ENCODE results near the gene TRMT11. TPM values are rescaled to one million over a fixed set of nuclear protein-coding genes. Genes with fewer than 3 reads are reported as not detected.

TRMT11 gene
- total and polyA plus RNA-seq, 9 of the 15 experiments (the other 6 are each of a cell fraction or from before 2014, with no cell fraction given) = 38.8 to 88.0 (median 59.8) TPM

DNA sequence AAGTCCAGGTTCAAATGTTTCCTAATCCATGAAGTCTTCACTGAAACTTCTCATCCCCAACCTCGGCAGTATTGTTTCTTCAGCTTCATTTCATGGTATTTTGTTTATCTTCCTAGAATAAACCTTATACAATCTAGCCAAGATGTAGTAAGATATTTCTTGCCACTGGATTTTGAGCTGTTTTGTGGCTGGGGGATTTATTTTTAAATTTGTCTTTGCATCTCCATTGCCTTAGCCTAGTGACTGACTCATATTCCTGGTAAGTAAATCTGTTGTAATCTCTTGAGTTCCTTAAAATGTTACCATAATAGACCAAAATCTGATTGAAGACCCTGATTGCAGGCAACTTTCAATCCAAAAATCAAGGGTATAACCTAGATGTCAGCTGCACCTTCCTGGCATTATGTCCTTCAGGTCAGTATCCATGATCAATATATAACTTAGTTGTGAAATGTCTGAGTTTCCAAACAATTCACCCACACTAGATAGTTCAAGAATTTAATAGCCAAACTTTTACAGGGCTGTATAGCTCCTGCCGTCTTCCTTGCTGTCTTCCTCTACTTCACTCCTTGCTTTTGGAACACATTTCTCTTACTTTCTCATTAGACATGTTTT, 4.7 kb upstream of the TRMT11 start:
- Histone ChIP-seq H3K4me2 (ENCODE audit: insufficient read depth, low read length) (no peak overlapping the region), H3K79me2 (ENCODE audit: control insufficient read depth, insufficient read depth, low read length) (peaks cover 18% of the 10 kb centered on the region), H3K4me3 (no peak overlapping the region), H3K9me3 (replicated peaks; ENCODE audit: control insufficient read depth, insufficient read depth, low read depth, low read length) (no peaks in the 10 kb centered on the region), H4K20me1 (replicated peaks; ENCODE audit: control insufficient read depth, insufficient read depth, low read length) (no peaks in the 10 kb centered on the region), H3K4me1 (replicated peaks in 1 of 2; ENCODE audit: control insufficient read depth in 2 of 2, insufficient read depth in 2 of 2, low read length in 2 of 2) (peaks cover 6 to 12% of the 10 kb centered on the region in 2 experiments; a peak in 3 of 5 replicates), H3K9ac (ENCODE audit: insufficient read depth in 1 of 2, low read depth in 2 of 2, low read length in 2 of 2) (no peak overlapping the region), H2AFZ (ENCODE audit: low read depth, low read length) (no peak overlapping the region), H3K27ac (ENCODE audit: extremely low read depth, low read depth, low read length) (no peak overlapping the region), H3K27me3 (ENCODE audit: control insufficient read depth in 2 of 2, insufficient read depth in 2 of 2, low read length in 2 of 2) (no peaks in the 10 kb centered on the region), H3K36me3 (ENCODE audit: control insufficient read depth, insufficient read depth, low read length) (peaks cover 10% of the 10 kb centered on the region; the same call in 1 of the 3 replicates), H3K9me1 (ENCODE audit: control insufficient read depth, insufficient read depth, low read length) (no peaks in the 10 kb centered on the region)
- no TSS peak for BruUV-seq (replicated peaks)
- DNase-seq (ENCODE audit: extremely low read depth in 1 of 4, low spot score in 3 of 4) (no peak), FAIRE-seq (no peak), ATAC-seq (no peak)
- WGBS (ENCODE audit: insufficient coverage, low coverage, missing lambda C conversion rate) = 57% methylated on average over 2 of the region's 2 CpGs
- in situ Hi-C loops (cut with MboI) = no loop called here
- ChIA-PET POLR2A (no interaction called here), CTCF (ENCODE audit: low intra/inter-chr PET ratio) (no interaction called here)
- intact Hi-C loops (cut with micrococcal nuclease) = loop anchor here (10.0 kb wide), 2 partner anchors 337 to 1363 kb away; partner anchors contain the start of gene ECHDC1
- TF ChIP-seq HMG20A (CRISPR knock-in tag; conservative IDR thresholded peaks at IDR 0.05) (no peak), MAFK (IDR thresholded peaks at IDR 0.05; ENCODE audit: low read length) (no peak), SUPT5H (IDR thresholded peaks at IDR 0.05) (no peak), HLTF (IDR thresholded peaks at IDR 0.05) (no peak), XRCC5 (IDR thresholded peaks at IDR 0.05; ENCODE audit: low read depth, low read length) (no peak), SMC3 (conservative IDR thresholded peaks at IDR 0.05; ENCODE audit: insufficient read depth, low read depth, low read length) (no peak), RFX7 (CRISPR knock-in tag; IDR thresholded peaks at IDR 0.05) (no peak), SIN3B (IDR thresholded peaks at IDR 0.05; ENCODE audit: low read depth) (no peak), GATAD2A (IDR thresholded peaks at IDR 0.05) (no peak)
- TF ChIP-seq, protein P1, sequence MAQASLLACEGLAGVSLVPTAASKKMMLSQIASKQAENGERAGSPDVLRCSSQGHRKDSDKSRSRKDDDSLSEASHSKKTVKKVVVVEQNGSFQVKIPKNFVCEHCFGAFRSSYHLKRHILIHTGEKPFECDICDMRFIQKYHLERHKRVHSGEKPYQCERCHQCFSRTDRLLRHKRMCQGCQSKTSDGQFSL (CRISPR knock-in tag; IDR thresholded peaks at IDR 0.05) = no peak
- TF ChIP-seq, protein P1 (tag; IDR thresholded peaks at IDR 0.05) = no peak
- TF ChIP-seq, protein P2, sequence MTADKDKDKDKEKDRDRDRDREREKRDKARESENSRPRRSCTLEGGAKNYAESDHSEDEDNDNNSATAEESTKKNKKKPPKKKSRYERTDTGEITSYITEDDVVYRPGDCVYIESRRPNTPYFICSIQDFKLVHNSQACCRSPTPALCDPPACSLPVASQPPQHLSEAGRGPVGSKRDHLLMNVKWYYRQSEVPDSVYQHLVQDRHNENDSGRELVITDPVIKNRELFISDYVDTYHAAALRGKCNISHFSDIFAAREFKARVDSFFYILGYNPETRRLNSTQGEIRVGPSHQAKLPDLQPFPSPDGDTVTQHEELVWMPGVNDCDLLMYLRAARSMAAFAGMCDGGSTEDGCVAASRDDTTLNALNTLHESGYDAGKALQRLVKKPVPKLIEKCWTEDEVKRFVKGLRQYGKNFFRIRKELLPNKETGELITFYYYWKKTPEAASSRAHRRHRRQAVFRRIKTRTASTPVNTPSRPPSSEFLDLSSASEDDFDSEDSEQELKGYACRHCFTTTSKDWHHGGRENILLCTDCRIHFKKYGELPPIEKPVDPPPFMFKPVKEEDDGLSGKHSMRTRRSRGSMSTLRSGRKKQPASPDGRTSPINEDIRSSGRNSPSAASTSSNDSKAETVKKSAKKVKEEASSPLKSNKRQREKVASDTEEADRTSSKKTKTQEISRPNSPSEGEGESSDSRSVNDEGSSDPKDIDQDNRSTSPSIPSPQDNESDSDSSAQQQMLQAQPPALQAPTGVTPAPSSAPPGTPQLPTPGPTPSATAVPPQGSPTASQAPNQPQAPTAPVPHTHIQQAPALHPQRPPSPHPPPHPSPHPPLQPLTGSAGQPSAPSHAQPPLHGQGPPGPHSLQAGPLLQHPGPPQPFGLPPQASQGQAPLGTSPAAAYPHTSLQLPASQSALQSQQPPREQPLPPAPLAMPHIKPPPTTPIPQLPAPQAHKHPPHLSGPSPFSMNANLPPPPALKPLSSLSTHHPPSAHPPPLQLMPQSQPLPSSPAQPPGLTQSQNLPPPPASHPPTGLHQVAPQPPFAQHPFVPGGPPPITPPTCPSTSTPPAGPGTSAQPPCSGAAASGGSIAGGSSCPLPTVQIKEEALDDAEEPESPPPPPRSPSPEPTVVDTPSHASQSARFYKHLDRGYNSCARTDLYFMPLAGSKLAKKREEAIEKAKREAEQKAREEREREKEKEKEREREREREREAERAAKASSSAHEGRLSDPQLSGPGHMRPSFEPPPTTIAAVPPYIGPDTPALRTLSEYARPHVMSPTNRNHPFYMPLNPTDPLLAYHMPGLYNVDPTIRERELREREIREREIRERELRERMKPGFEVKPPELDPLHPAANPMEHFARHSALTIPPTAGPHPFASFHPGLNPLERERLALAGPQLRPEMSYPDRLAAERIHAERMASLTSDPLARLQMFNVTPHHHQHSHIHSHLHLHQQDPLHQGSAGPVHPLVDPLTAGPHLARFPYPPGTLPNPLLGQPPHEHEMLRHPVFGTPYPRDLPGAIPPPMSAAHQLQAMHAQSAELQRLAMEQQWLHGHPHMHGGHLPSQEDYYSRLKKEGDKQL (CRISPR knock-in tag; IDR thresholded peaks at IDR 0.05; ENCODE audit: borderline replicate concordance) = no peak
- TF ChIP-seq, protein P3, sequence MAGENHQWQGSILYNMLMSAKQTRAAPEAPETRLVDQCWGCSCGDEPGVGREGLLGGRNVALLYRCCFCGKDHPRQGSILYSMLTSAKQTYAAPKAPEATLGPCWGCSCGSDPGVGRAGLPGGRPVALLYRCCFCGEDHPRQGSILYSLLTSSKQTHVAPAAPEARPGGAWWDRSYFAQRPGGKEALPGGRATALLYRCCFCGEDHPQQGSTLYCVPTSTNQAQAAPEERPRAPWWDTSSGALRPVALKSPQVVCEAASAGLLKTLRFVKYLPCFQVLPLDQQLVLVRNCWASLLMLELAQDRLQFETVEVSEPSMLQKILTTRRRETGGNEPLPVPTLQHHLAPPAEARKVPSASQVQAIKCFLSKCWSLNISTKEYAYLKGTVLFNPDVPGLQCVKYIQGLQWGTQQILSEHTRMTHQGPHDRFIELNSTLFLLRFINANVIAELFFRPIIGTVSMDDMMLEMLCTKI (IDR thresholded peaks at IDR 0.05; ENCODE audit: partially characterized antibody) = no peak
- TF ChIP-seq, protein P4, sequence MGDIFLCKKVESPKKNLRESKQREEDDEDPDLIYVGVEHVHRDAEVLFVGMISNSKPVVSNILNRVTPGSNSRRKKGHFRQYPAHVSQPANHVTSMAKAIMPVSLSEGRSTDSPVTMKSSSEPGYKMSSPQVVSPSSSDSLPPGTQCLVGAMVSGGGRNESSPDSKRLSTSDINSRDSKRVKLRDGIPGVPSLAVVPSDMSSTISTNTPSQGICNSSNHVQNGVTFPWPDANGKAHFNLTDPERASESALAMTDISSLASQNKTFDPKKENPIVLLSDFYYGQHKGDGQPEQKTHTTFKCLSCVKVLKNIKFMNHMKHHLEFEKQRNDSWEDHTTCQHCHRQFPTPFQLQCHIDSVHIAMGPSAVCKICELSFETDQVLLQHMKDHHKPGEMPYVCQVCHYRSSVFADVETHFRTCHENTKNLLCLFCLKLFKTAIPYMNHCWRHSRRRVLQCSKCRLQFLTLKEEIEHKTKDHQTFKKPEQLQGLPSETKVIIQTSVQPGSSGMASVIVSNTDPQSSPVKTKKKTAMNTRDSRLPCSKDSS (IDR thresholded peaks at IDR 0.05; ENCODE audit: low read depth, partially characterized antibody) = no peak

Measured in K562 (cell line).